Immature natural killer cell (primary cell): ENCODE measurements around the gene MMP24OS. TPM values are rescaled to one million over a fixed set of nuclear protein-coding genes. Genes with fewer than 3 reads are reported as not detected.
"Not testable (repeated sequence)": the region's sequence is repeated elsewhere in the genome, so short reads cannot be mapped to it uniquely, and the experiment has no call there.

ENCODE experiments used
- DNase-seq, 3 donors: peaks; one replicate each; pipeline ENCODE4 v3.0.0; 2022; ENCODE audit warnings: mixed read lengths in 1 of 3
- H3K27ac Mint-ChIP-seq, 6 donors: one replicate each; pipeline ENCODE4 v1.8.0; 2020; ENCODE audit warnings: mixed read lengths in 6 of 6, mild to moderate bottlenecking in 5 of 6, inconsistent platforms in 4 of 6, moderate library complexity in 3 of 6
- H3K27me3 Mint-ChIP-seq, 3 donors: one replicate each; pipeline ENCODE4 v1.8.0; 2020 to 2021; ENCODE audit warnings: low read depth in 3 of 3, mild to moderate bottlenecking in 3 of 3, mixed read lengths in 3 of 3, moderate library complexity in 3 of 3, inconsistent platforms in 1 of 3
- H3K36me3 Mint-ChIP-seq, 3 donors: one replicate each; pipeline ENCODE4 v1.8.0; 2020; ENCODE audit warnings: mixed read lengths in 3 of 3, inconsistent platforms in 2 of 3, mild to moderate bottlenecking in 2 of 3
- H3K4me1 Mint-ChIP-seq, 2 donors: one replicate each; pipeline ENCODE4 v1.8.0; 2020; ENCODE audit warnings: inconsistent platforms in 2 of 2, mild to moderate bottlenecking in 2 of 2, mixed read lengths in 2 of 2, moderate library complexity in 1 of 2
- H3K4me3 Mint-ChIP-seq, 5 donors: one replicate each; pipeline ENCODE4 v1.8.0; 2020; ENCODE audit warnings: mild to moderate bottlenecking in 5 of 5, mixed read lengths in 5 of 5, inconsistent platforms in 3 of 5, moderate library complexity in 3 of 5
- H3K9me3 Mint-ChIP-seq, 6 donors: one replicate each; pipeline ENCODE4 v1.8.0; 2020; ENCODE audit warnings: mild to moderate bottlenecking in 6 of 6, mixed read lengths in 6 of 6, inconsistent platforms in 4 of 6, moderate library complexity in 3 of 6
- polyA plus RNA-seq, 3 donors: library from polyadenylated mRNA; unstranded; fragments of 300-500 nt; fragmentation: Illumina TruSeq; gene quantifications; one replicate each; pipeline ENCODE4 v1.2.3, GENCODE V29; 2021

Gene MMP24OS
- polyA plus RNA-seq, 3 donors from 2014 or later: 5.1 to 22.2 (median 17.7) TPM

DNA sequence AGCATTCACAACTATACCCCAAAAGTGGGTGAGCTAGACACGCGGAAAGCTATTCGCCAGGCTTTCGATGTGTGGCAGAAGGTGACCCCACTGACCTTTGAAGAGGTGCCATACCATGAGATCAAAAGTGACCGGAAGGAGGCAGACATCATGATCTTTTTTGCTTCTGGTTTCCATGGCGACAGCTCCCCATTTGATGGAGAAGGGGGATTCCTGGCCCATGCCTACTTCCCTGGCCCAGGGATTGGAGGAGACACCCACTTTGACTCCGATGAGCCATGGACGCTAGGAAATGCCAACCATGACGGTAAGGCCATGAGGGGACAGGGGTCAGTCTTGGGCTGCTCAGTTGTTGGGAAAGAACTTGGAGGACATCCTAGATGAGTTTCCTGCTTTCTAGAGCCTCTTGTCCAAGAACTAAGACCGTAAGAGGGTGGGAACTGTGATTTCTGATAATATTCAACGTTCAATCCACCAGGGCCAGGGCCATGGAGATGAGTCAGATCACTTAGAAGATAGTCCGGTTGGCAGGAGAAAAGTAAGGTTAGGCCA is 23.4 kb downstream of the MMP24OS start:
- Mint-ChIP-seq H3K27me3 (peaks cover 6 to 10% (median 8%) of the 10 kb centered on the region in 3 donors), H3K27ac (peak overlapping the region; percentile 34 to 91 (median 70)), H3K9me3 (no peaks in the 10 kb centered on the region)

DNA sequence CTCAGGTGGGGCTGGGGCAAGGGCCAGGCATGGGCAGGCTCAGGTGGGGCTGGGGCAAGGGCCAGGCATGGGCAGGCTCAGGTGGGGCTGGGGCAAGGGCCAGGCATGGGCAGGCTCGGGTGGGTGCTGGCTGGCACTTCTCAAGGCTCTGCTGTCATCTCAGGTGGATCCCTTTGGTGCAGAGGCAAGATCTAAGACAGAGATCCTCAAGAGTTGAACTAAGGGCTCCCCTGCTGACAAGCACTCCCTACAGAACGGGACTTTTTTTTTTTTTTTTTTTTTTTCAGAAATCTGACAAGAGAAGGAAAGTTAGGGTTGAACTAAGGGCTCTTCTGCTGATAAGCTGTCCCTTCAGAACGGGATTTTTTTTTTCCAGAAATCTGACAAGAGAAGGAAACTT is 24.9 kb downstream of the MMP24OS start:
- Mint-ChIP-seq H3K27me3 (peaks cover 7 to 10% (median 8%) of the 10 kb centered on the region in 3 donors), H3K4me1 (peaks cover 38 to 39% of the 10 kb centered on the region in 2 donors), H3K27ac (peak overlapping the region; percentile 78 to 94 (median 92)), H3K4me3 (peak overlapping the region in 1 of 5 donors; percentile 45), H3K36me3 (peaks cover 0 to 10% (median 6%) of the 10 kb centered on the region in 3 donors), H3K9me3 (no peaks in the 10 kb centered on the region)
- DNase-seq: no peak

More for the DNA sequence above, 23.4 kb downstream of the MMP24OS start:
- DNase-seq: no peak
- peaks cover 38 to 39% of the 10 kb centered on the region in 2 donors for H3K4me1 Mint-ChIP-seq
- no peak overlapping the region for H3K4me3 Mint-ChIP-seq
- H3K36me3 Mint-ChIP-seq: peaks cover 0 to 12% (median 6%) of the 10 kb centered on the region in 3 donors

DNA sequence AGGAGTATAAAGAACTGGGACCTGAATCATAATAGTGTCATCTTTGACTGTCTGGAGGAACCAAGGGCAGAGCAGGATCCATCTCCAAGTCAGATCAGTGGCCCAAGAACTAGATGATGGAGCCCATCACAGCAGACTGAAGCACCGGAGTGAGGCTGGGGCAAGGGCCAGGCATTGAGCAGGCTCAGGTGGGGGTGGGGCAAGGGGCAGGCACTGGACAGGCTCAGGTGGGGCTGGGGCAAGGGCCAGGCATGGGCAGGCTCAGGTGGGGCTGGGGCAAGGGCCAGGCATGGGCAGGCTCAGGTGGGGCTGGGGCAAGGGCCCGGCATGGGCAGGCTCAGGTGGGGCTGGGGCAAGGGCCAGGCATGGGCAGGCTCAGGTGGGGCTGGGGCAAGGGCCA is 25.3 kb downstream of the MMP24OS start:
- Mint-ChIP-seq H3K4me1 (peaks cover 38 to 43% of the 10 kb centered on the region in 2 donors), H3K27me3 (peaks cover 7 to 11% (median 10%) of the 10 kb centered on the region in 3 donors), H3K27ac (peak overlapping the region; percentile 94 to 100 (median 99)), H3K4me3 (peak overlapping the region; percentile 71 to 83 (median 80))
- not testable (repeated sequence) for DNase-seq, H3K36me3 Mint-ChIP-seq, H3K9me3 Mint-ChIP-seq

DNA sequence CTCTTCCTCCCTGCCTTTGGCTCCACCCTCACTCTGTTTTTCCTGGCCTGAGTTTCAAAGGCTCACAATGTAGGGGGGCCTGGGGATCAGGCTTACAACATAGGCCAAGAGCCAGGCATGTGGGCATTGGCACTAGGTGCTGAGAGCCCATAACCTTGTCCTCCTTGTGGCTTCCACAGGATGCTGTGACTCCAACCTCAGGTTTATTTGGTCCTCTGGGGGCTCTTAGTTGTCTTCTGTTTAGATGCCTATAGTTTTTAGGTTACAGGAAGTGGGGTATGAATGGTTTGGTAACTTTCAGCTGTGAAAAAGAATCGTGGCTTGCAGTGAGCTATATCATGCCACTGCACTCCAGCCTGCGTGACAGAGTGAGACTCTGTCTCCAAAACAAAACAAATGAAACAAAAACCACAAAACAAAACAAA is 25.9 kb downstream of the MMP24OS start:
- H3K4me1 Mint-ChIP-seq: peaks cover 38 to 44% of the 10 kb centered on the region in 2 donors
- H3K9me3 Mint-ChIP-seq: no peaks in the 10 kb centered on the region
- peak; percentile 84 to 90 (median 88) for DNase-seq
- H3K36me3 Mint-ChIP-seq: peaks cover 6 to 8% (median 7%) of the 10 kb centered on the region in 3 donors
- peak overlapping the region; percentile 94 to 100 (median 99) for H3K27ac Mint-ChIP-seq
- H3K27me3 Mint-ChIP-seq: peaks cover 7 to 12% (median 9%) of the 10 kb centered on the region in 3 donors
- H3K4me3 Mint-ChIP-seq: peak overlapping the region; percentile 71 to 83 (median 80)

DNA sequence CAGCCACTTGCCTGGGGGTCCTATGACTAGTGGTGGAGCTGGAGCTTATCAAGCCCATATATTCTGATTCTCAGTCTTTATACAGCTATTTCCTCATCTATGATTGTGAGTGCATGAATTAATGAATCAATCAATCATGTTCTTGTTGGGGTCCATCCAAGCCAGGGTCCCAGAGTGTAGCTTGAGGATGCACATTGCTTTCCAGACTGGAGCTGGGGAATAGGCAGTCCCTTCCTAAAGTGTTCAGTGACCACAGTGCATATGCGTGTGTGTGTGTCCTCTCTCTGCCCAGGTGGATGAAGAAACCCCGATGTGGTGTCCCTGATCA is 26.3 kb downstream of the MMP24OS start:
- Mint-ChIP-seq H3K4me1 (peaks cover 38 to 44% of the 10 kb centered on the region in 2 donors), H3K4me3 (peak overlapping the region; percentile 71 to 83 (median 80)), H3K27ac (peak overlapping the region; percentile 94 to 100 (median 99)), H3K36me3 (peaks cover 6 to 8% (median 6%) of the 10 kb centered on the region in 3 donors), H3K27me3 (peaks cover 7 to 12% (median 8%) of the 10 kb centered on the region in 3 donors), H3K9me3 (no peaks in the 10 kb centered on the region)
- no peak for DNase-seq

DNA sequence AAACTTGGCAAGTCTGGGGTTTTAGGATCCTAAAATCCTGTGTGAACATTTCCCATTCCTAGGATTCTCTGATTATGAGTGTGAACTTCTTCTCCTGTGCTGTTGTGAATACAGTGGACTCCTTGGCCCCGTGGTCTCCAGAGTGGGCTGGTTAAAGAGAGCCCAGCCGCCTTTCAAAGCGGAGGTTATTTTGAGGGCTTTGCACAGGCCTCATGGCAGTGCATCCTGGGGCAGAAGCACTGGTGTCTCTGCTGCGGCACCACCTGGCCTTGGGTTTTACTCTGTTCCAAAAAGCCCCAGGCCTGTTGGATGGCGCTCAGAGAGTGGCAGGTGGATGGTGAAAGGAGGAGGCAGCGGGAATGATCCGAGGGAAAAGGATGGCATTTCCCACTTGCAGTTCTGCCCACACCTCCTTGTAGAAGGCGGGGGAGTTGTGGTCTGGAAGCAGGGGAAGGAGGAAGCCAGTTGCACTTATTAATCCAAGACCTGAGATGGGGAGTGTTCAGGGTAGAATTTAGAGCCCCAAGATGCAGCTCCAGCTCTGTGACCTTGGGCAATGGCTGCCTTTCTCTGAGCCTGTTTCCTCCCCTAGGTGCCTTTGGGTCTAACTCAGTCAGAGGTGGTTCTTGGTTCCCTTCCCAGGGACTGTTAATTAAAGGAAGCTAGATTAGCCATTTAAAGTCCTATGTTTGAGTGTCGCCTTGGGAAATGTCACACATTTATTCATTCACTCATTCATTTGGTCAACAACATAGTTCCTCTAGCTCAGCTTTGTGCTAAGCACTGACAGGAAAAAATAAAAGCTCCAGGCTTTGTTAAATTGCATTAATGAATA is 29.1 kb downstream of the MMP24OS start:
- Mint-ChIP-seq H3K4me1 (peaks cover 33 to 38% of the 10 kb centered on the region in 2 donors), H3K36me3 (peaks cover 0 to 8% (median 5%) of the 10 kb centered on the region in 3 donors), H3K27me3 (peaks cover 7 to 12% (median 8%) of the 10 kb centered on the region in 3 donors), H3K9me3 (no peaks in the 10 kb centered on the region), H3K4me3 (no peak overlapping the region), H3K27ac (peak overlapping the region in 4 of 6 donors; percentile 2 to 41 (median 26))
- no peak for DNase-seq

DNA sequence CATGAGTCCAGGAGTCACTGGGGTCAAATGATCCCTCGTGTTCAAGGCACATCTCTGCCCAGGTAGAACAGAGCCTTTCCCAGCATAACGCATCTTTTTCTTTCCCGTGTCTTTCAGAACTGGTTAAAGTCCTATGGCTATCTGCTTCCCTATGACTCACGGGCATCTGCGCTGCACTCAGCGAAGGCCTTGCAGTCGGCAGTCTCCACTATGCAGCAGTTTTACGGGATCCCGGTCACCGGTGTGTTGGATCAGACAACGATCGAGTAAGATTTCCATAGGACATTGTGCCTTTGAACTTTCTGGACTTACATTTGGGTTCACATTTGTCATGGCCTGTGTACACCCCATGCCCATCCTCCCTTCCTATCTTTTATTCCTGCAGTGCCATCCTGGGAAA is 31.2 kb downstream of the MMP24OS start:
- no peak for DNase-seq
- Mint-ChIP-seq H3K9me3 (no peaks in the 10 kb centered on the region), H3K27me3 (peaks cover 2 to 8% (median 2%) of the 10 kb centered on the region in 3 donors), H3K4me1 (peaks cover 15 to 23% of the 10 kb centered on the region in 2 donors), H3K27ac (no peak overlapping the region), H3K4me3 (no peak overlapping the region), H3K36me3 (peaks cover 0 to 8% (median 5%) of the 10 kb centered on the region in 3 donors)

DNA sequence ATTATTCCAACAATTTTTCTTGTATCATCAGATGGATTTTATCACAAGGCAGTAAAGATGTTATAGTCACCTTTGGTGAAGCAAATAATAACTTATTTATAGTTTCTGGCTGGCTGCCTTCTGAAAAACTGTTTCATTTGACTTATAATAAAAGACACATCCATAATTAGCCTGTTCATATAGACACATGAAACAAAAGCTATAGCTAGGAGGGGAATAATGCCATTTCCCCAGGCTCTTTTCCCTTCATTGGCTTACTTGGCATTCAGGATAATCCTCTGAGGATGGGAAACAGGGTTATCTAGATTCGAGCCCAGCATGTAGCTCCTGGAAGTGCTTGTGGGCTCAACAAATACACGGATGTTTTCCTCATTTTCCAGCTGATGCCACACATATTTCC is 33.9 kb downstream of the MMP24OS start:
- peaks cover 0 to 8% (median 5%) of the 10 kb centered on the region in 3 donors for H3K36me3 Mint-ChIP-seq
- peaks cover 0 to 4% (median 3%) of the 10 kb centered on the region in 3 donors for H3K27me3 Mint-ChIP-seq
- H3K9me3 Mint-ChIP-seq: no peaks in the 10 kb centered on the region
- no peak for DNase-seq
- peaks cover 9 to 10% of the 10 kb centered on the region in 2 donors for H3K4me1 Mint-ChIP-seq
- no peak overlapping the region for H3K27ac Mint-ChIP-seq
- H3K4me3 Mint-ChIP-seq: no peak overlapping the region

DNA sequence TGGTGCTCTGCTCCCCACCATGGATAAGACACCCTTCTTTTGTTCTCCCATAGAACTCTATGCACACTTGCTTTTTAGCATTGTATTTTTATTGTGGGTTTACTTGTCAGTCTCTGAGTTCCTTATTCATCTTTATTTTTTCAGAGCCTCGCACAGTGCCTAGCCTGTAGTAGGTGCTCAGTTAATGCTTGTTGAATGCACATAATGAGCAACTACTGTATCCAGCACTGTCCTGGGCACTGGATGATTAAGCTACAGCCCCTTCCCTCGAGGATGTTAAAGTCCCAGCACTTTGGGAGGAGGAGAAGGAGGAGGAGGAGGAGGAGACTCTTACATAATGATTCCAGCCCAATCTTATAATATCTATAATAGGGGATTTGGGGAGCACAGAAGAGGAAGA is 34.6 kb downstream of the MMP24OS start:
- Mint-ChIP-seq H3K27ac (peak overlapping the region in 1 of 6 donors; percentile 7), H3K4me3 (no peak overlapping the region), H3K4me1 (peaks cover 14 to 16% of the 10 kb centered on the region in 2 donors), H3K36me3 (peaks cover 0 to 8% (median 5%) of the 10 kb centered on the region in 3 donors), H3K27me3 (peaks cover 0 to 4% (median 1%) of the 10 kb centered on the region in 3 donors), H3K9me3 (no peaks in the 10 kb centered on the region)
- no peak for DNase-seq

DNA sequence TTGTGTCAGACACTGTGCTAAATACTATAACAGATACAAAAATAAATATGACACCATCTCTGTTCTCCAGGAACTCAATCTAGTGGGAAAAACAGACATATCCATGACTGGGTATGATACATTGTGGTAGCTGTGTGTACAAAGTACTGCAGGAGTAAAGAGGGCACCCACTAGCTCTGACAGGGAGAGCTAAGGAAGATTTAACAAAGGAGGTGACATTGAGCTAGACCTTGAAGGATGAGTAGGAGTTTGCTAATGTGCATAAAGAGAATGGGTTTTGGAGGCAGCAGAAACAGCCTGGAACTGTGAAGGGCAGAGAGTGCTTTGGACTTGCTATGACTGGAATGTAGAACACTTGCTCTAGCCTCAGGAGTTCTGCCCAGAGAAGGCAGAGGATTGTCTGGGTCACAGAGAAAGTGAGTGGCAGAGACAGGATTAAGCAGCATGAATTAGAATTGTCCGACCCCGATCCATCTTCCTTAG is 37.1 kb downstream of the MMP24OS start:
- no peaks in the 10 kb centered on the region for H3K9me3 Mint-ChIP-seq
- no peak overlapping the region for H3K4me3 Mint-ChIP-seq
- peaks cover 0 to 6% (median 4%) of the 10 kb centered on the region in 3 donors for H3K27me3 Mint-ChIP-seq
- H3K36me3 Mint-ChIP-seq: peaks cover 0 to 11% (median 4%) of the 10 kb centered on the region in 3 donors
- peaks cover 12 to 22% of the 10 kb centered on the region in 2 donors for H3K4me1 Mint-ChIP-seq
- no peak for DNase-seq
- peak overlapping the region in 2 of 6 donors; percentile 31 to 67 for H3K27ac Mint-ChIP-seq

DNA sequence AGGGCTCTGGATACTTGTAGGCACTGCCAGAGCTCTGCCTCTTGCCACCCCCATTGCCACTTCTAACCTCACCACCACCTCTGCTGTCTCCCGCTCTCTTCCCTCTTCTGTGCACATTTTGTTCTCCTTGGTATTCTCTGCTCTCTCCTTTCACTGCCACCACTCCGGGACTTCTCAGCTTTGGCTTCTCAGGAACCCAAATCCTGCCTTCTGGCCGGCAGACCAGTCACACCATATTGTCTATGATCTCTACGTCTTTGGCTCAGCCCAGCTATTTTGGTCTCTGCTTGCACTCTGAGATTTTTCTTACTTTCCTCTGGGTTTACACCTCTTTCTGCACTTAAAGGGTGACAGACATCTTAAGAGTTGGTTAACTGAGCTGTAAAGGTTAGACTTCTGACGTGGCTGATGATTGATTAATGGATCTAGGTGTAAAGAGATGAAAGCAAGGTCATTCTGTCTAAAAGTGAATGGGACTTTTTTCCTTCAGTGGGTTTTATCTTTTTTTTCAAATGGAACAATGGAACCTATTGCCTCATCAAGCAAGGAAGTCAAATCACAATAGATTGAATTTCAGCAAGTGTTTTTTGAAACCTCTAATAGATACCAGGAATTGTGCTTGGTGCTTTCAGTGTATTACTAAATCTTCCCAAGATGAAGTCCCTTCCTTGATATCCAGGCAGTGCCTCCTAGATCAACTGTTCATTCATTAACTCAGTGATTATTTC is 37.7 kb downstream of the MMP24OS start:
- Mint-ChIP-seq H3K9me3 (no peaks in the 10 kb centered on the region), H3K4me3 (no peak overlapping the region), H3K4me1 (peaks cover 12 to 22% of the 10 kb centered on the region in 2 donors), H3K36me3 (peaks cover 0 to 14% (median 4%) of the 10 kb centered on the region in 3 donors), H3K27ac (peak overlapping the region in 4 of 6 donors; percentile 10 to 77 (median 22)), H3K27me3 (peaks cover 0 to 6% (median 4%) of the 10 kb centered on the region in 3 donors)
- peak in 2 of 3 donors; percentile 2 to 20 for DNase-seq

DNA sequence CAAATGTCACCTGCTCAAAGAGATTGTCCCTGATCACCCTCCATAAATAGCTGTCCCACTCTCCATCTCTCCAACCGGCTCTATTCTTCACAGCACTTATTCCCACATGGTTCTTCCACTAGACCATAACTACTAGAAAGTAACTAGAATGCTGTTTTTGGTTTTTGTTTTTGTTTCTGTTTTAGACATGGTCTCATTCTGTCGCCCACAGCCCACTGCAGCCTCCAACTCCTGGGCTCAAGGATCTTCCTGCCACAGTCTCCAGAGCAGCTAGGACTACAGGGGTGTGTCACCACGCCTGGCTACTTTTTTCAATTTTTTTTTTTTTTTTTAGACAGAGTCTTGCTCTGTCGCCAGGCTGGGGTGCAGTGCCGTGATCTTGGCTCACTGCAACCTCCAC is 39.2 kb downstream of the MMP24OS start:
- peak overlapping the region in 3 of 6 donors; percentile 13 to 73 (median 22) for H3K27ac Mint-ChIP-seq
- H3K4me1 Mint-ChIP-seq: peaks cover 12 to 22% of the 10 kb centered on the region in 2 donors
- peaks cover 9 to 22% (median 14%) of the 10 kb centered on the region in 3 donors for H3K36me3 Mint-ChIP-seq
- DNase-seq: peak in 1 of 3 donors; percentile 5
- peak overlapping the region in 1 of 5 donors; percentile 8 for H3K4me3 Mint-ChIP-seq
- no peaks in the 10 kb centered on the region for H3K9me3 Mint-ChIP-seq
- peaks cover 0 to 6% (median 4%) of the 10 kb centered on the region in 3 donors for H3K27me3 Mint-ChIP-seq

DNA sequence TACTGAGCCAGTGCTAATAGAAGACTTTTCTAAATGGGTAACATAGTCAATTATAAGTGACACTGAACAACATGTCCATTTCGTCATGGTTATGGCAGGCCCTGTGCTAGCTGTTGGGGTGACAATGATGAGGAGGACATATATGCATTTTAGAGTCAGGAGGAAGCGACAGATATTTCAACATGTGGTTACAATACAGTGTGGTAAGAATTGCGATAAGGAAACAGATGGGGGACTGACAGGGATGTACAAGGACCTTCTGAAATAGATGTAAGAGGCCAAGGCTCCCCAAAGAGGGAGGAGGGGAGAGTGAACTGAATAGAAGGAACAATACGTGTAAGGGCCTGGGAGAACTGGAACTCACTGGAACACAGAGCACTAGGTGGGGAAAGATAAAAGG is 39.8 kb downstream of the MMP24OS start:
- Mint-ChIP-seq H3K27me3 (peaks cover 0 to 6% (median 4%) of the 10 kb centered on the region in 3 donors), H3K9me3 (no peaks in the 10 kb centered on the region), H3K4me3 (no peak overlapping the region), H3K27ac (peak overlapping the region in 2 of 6 donors; percentile 13 to 61), H3K4me1 (peaks cover 12 to 22% of the 10 kb centered on the region in 2 donors), H3K36me3 (peaks cover 9 to 22% (median 14%) of the 10 kb centered on the region in 3 donors)
- DNase-seq: no peak
